Measurements from ENCODE around the gene AGAP2.
A peak's percentile ranks its signal among the peaks of the same experiment; 100 is the strongest.

DNA sequence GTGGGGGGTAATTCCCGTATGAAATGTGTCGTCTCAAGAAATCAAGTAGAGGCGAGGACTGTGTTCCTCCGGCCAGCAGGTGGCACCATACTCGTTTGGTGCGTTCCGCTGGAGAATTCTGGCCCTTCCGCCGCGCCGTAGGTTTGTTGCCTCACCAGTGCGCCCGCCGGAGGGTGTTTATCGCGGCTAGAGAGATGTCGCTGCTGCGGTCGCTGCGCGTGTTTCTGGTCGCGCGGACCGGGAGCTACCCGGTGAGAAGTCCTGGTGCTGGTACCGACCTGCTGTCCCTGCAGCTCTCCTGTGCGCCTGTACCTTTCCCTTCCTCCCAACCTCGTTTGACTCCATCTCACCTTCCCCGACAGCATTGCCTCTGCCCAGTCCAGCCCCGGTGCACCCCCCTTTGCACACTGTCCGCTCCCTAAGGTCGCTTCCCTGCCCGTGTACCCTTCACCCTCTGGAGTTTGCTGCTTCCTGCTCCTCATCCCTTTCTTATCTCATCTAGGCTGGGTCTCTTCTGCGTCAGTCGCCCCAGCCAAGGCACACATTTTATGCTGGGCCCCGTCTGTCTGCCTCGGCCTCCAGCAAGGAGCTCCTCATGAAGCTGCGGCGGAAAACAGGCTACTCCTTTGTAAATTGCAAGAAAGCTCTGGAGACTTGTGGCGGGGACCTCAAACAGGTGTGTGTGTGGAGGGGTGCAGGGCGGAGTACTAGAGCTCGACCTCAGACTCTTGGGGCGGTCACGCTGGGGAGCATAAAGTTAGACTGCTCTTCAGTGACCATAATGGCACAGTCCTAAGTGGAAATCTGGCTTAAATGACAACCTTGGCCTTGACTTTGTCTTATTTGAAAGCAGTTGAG, 44.3 kb upstream of the AGAP2 start, which contains the start of gene TSFM:
- peak; percentile 94 for TF ChIP-seq ATF1 (CRISPR knock-in tag; IDR thresholded peaks at IDR 0.05)
- TF ChIP-seq, protein P1, sequence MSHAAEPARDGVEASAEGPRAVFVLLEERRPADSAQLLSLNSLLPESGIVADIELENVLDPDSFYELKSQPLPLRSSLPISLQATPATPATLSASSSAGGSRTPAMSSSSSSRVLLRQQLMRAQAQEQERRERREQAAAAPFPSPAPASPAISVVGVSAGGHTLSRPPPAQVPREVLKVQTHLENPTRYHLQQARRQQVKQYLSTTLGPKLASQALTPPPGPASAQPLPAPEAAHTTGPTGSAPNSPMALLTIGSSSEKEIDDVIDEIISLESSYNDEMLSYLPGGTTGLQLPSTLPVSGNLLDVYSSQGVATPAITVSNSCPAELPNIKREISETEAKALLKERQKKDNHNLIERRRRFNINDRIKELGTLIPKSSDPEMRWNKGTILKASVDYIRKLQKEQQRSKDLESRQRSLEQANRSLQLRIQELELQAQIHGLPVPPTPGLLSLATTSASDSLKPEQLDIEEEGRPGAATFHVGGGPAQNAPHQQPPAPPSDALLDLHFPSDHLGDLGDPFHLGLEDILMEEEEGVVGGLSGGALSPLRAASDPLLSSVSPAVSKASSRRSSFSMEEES (CRISPR knock-in tag; IDR thresholded peaks at IDR 0.05): peak; percentile 76; the same call in 1 of the 2 replicates
- TF ChIP-seq HNRNPH1 (optimal IDR thresholded peaks at IDR 0.05; ENCODE audit: low read depth, low read length): peak; percentile 23
- TF ChIP-seq SP1 (IDR thresholded peaks at IDR 0.05): no peak
- TF ChIP-seq SP1 (CRISPR knock-in tag; IDR thresholded peaks at IDR 0.05): peak; percentile 70
- TF ChIP-seq HOMEZ (CRISPR knock-in tag; IDR thresholded peaks at IDR 0.05; ENCODE audit: low read depth): peak; percentile 69; the same call in 1 of the 2 replicates
- peak; percentile 42 for TF ChIP-seq NFYC (CRISPR knock-in tag; IDR thresholded peaks at IDR 0.05)
- TF ChIP-seq, protein P2, sequence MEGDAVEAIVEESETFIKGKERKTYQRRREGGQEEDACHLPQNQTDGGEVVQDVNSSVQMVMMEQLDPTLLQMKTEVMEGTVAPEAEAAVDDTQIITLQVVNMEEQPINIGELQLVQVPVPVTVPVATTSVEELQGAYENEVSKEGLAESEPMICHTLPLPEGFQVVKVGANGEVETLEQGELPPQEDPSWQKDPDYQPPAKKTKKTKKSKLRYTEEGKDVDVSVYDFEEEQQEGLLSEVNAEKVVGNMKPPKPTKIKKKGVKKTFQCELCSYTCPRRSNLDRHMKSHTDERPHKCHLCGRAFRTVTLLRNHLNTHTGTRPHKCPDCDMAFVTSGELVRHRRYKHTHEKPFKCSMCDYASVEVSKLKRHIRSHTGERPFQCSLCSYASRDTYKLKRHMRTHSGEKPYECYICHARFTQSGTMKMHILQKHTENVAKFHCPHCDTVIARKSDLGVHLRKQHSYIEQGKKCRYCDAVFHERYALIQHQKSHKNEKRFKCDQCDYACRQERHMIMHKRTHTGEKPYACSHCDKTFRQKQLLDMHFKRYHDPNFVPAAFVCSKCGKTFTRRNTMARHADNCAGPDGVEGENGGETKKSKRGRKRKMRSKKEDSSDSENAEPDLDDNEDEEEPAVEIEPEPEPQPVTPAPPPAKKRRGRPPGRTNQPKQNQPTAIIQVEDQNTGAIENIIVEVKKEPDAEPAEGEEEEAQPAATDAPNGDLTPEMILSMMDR (CRISPR knock-in tag; IDR thresholded peaks at IDR 0.05): peak; percentile 94
- TF ChIP-seq ZNF12 (CRISPR knock-in tag; IDR thresholded peaks at IDR 0.05): peak; percentile 45; the same call in 1 of the 2 replicates
- TF ChIP-seq ZNF232 (CRISPR knock-in tag; IDR thresholded peaks at IDR 0.05; ENCODE audit: borderline replicate concordance): peak; percentile 40; the same call in 1 of the 2 replicates
- TF ChIP-seq, protein P3, sequence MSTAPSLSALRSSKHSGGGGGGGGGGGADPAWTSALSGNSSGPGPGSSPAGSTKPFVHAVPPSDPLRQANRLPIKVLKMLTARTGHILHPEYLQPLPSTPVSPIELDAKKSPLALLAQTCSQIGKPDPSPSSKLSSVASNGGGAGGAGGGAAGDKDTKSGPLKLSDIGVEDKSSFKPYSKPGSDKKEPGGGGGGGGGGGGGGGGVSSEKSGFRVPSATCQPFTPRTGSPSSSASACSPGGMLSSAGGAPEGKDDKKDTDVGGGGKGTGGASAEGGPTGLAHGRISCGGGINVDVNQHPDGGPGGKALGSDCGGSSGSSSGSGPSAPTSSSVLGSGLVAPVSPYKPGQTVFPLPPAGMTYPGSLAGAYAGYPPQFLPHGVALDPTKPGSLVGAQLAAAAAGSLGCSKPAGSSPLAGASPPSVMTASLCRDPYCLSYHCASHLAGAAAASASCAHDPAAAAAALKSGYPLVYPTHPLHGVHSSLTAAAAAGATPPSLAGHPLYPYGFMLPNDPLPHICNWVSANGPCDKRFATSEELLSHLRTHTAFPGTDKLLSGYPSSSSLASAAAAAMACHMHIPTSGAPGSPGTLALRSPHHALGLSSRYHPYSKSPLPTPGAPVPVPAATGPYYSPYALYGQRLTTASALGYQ (CRISPR knock-in tag; IDR thresholded peaks at IDR 0.05): peak; percentile 79
- TF ChIP-seq ZNF331 (CRISPR knock-in tag; IDR thresholded peaks at IDR 0.05): peak; percentile 94
